ENCODE measurements around the gene SF3A1.

SF3A1 gene

DNA sequence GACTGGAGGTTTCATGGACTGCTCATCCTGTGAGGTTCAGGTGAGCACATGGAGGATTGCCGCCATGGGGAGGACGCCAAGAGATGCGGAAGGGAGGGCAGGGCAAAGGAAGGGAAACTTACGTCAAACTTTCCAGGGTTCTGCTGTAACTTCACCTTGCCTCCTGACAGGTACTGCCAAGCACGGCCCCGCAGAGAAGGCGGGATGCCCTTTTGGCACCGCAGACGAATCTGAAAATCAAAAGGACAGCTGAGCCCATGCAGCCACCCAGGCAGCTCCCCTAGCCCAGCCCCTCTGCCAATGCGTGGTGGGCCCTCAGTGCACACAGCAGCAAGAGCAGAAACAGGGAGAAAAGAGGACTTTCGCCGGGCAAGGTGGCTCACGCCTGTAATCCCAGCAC, 57.4 kb downstream of the SF3A1 start:
- DNase-seq, result no peak

DNA sequence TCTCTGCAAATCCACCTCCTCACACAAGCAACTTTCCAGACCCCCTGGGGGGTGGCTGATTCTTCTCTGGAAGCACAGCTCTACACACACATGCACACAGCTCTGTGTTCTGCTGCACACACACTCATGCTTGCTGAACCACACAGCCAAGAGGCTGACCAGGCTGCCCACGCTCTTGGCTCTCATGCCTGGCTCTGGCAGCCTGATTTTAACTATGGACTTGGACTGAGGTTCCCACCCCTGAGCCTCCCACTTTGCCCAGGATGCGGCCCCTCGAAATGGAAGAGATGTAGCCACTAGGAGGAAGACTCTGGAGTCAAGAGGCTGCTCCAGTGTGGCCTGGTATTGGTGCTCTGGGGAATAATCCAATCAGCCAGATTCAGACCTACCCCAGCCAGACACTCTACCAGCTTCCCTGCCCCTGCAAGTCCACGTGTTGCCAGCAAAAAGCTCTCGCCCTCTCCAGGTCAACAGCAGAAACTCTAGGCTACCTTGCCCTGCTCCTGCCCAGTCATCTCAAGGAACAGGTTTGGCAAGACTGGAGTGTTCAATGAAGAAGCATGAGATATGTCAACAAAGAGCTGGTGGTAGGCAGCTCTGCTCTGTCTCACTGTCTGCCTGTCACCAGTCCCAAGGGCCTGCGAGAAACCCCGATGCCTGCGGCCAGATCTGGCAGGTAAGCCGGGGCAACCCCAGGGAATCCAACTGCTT, 58.5 kb downstream of the SF3A1 start:
- no peak for DNase-seq

DNA sequence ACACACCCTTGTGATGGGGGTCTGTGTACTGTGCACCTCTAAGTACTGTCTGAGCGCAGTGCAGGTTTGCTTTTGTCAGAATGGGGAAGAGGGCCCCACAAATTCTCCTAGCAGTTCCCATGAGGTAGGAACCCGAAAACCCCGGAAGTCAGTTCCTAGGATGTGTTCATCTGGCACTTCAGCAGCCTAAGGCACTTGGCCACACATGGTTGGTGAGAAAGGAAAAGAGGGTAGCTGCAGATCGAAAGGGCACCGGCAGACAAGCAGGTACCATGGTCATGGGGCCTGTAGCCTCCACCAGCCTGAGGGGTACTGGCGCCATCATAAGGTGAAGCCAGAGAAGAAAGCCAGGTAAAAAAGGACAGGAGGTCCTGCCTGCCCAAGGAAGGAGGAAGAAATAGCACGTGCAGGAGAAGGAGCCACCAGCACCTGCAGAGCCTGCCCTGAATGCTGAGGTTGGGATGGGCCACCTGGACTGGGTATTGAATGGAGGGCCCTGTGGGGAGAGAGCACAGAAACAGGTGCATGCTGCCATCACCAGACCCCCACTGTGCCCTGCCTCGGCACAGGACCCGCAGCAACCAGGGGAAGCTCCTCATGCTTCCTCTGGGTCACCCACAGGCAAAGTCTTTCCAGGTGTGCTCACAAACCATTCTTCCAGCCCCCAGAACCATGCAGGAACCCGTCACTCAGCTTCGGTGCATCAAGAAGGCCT, 59.3 kb downstream of the SF3A1 start:
- DNase-seq, result no peak

DNA sequence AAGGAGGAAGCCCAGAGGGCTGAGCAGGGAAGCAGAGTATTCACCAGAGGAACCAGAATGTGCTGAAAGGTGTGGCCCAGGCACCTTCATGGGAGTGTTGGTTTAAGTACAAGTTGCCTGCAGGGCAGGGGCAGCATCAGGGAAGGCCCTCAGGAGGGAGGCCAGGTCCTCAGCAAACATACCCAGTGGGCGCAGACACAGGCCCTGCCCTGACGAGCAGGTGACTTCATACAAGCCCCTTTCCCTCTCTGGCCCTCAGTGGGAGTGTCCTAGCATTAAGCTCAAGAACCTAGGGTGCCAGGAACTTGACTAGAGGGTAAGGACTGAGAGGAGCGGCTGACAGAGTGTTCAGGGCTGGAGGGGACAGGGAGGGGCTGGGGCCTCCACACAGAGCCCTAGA, 59.9 kb downstream of the SF3A1 start:
- no peak for DNase-seq

DNA sequence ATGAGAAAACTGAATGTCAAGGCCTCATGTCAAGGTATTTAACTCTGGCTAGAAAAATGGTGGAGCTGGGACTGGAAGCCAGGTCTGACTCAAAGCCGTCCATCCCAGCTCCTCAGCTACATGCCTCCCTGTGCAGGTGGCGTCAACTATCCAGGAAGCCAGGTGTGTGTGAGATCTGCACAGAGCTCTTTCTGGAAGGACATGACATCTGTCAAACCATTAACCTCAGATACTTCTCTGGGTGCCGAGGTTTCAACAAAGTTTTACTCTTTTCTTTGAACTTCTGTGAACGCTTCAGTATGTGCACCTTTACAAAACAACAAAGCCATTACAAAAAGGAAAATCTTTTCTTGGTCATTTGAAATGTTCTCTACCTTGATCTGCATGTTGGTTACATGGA, 60.4 kb downstream of the SF3A1 start:
- no peak for DNase-seq

DNA sequence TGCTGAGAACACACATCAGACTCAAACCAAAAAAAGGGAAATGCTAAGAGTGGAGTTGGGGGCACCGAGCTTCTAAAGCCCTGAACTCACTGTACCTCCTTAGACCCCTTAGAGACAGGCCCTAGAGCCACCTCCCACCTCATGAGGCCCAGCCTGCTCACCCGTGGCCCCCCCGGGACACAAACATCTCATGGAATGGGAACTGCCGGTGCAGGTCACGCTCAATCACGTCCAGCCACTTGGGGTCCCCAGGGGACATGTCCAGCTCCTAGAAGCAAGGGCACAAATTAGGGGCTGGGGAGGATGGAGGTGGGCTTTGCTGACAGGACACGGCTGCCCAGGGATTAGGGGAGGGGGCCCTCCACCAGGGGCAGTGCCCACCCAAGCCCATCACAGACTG, 61.1 kb downstream of the SF3A1 start:
- no peak for DNase-seq

DNA sequence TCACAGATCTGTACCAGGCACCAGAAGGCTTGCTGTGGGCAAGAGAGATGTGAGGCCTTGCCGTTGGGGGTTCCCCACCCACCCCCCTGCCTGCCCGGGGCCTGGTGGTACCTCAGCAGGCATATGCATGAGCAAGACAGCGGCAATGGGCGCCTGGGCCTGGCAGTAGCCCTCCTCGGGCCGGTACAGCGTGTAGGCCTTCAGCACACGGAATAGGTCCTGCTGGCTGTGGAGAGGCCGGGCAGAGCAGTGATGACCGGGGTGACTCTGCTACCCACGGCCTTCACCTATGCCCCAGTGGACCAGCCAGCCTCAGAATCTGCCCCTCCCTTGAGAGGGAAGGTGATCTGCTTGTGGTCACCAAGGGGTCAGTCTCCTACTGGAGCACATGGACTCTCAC, 61.9 kb downstream of the SF3A1 start:
- DNase-seq, result no peak

DNA sequence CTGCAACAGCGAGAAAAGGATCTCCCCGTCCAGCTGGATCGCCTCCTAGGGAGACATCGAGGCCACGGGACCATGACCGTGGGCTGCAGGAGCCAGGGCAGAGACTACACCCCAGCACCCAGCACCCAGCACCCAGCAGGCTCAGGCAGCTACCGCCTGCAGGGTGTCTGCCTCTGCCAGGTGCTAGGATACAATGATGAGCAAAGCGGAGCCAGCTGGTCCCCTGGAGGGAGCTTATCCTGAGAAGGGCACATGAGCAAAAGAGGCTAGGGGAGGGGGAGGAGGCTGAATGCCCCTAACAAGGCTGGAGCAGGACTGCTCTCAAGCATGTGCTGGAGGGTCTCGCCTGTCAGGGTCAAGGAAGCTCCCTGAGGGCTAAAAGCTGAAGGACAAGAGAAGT, 62.6 kb downstream of the SF3A1 start:
- DNase-seq, result no peak

DNA sequence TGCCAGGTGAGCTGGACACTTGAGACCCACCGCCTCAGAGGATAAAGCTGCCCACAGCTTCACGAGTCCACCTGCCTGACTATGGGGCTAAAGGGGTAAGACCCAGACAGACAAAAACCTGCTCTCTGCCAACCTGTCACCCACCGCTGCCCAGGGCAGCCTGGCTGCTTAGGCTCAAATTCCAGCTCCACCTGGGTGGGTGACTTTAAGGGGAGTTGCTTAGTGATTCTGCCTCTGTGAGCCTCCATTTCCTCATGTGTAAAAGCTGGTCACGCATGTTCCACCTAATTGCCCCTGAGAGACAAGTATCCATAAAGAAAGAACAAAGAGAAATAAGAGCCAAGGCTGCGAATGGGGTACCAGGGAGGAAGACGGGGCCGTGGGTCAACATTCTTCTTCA, 63.7 kb downstream of the SF3A1 start:
- no peak for DNase-seq

DNA sequence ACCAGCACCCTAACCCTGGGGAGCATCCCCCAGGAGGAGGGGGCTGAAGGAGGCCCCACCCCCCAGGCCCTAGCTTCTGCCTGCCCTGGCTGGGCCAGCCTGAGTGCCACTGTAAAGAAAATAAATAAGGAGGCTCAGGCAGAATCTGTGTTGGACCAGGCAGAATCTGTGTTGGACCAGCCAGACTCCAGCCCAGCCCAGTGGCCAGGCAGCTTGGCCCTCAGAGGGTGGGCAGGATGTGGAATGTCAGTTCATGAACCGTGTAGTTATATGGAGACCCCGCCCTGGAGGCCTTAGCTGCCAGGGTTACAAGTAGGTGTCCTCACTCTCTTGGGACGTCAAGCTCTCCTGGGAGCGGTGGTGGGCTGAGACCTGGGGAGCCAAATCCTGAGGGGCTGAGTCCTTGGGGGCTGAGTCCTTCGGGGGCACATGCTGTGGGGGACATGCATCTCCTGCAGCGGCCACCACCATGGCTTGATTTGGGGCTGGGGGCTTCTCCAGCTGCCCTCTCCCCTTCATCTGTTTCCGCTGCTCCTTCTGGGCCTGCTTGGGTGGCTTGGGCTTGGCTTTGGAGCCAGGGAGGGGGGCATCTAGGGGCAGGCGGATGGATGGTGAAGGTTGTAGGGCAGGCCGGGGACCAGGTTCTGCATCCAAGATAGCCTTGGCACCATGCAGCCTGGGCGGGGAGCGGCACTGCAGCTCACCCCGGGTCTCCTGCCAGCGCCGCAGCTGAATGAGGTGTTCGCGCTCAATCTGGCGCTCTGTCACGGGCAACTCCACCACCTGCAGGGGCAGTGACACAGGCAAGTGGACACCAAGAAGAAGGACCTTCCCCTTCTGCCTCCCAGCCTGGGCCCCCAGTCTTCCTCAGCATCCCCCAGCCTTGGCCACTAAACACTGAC, 64.4 kb downstream of the SF3A1 start:
- no peak for DNase-seq

DNA sequence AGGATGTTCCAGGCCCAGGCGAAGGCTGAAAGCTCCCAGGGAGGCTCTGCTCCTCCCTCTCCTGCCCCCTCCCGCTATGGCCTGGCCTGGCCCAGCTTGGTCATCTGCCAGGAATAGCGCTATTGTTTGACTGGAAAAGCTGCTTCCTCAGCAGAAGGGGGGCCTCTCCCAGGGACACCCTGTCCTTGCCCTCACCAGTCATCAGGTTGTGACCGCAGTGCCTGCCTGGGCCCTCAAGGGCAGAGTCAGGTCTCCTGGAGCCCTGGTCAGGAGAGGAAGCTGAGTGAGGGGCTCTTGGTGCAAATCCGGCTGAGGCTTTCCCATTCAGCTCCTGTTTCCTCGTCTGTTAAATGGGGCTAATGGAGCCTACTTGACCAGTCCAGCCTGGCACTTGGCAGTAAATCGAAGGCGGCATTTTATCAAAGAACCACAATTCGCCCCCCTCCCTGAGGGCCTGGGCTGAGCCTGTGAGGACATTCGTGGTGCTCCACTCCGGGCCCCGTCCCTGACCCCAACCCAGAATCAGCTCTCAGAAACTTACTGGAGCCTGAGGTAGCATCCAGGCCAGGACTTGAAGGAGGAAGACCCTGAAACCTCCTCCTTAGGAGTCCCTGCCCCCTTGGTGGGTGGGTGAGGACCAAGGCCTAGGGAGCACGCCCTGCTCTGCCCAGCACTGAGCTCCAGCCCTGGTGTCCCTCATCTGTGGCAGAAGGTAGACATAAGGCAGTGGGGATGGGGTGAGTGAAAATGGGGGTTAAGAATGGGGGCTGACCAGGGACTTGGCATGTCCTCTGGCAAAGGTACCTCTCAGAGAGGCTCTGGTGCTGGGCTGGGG, 65.4 kb downstream of the SF3A1 start:
- DNase-seq, result no peak

DNA sequence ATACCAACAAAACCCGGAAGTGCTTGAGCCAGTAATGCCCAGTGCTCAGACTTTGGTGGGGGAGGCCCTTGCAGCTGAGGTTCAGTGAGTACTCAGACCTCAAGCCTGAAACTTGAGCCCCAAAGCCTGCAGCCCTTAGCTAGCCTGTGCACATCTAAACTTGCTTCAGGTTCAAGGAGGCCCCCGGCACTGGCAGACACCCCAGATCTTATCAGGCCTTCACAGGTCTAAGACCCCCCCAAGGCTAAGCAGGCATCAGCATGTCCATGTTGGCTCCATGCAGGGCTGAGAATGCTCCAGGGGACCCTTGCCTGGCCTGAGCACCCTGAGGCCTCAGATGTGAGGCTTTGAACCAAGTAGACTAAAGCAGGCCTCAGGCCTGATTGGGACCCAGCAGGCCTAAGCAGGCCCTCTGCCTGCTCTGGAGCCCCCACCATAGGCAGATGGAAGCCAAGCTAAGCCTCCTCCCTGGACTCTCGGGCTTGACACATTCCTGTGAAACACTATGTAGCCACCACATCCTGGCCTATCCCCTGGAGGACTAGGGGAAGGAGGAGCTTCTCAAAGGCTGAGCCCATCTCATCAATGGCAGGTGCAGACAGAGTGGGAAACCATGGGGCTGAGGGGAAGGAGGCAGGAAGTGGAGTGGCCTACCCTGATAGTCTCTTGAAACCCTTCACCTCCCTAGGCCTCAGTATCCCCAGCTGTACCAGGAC, 66.2 kb downstream of the SF3A1 start:
- DNase-seq, result no peak

DNA sequence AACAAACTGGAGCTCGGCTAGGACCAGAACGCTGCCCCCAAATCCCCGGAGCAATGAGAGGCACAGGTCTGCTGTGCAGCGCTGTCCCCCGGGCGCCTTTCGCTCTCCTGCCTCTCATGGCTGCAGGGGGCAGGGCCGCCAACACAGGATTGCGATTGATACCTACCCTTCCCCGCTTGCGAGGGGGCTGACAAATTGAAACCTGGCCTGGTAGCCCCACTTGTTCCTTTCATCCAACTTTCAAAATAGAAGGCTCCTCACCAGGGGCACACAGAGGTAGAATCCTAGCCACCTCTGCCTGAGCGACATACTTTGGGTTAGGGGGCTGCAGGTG, 66.7 kb downstream of the SF3A1 start:
- no peak for DNase-seq

DNA sequence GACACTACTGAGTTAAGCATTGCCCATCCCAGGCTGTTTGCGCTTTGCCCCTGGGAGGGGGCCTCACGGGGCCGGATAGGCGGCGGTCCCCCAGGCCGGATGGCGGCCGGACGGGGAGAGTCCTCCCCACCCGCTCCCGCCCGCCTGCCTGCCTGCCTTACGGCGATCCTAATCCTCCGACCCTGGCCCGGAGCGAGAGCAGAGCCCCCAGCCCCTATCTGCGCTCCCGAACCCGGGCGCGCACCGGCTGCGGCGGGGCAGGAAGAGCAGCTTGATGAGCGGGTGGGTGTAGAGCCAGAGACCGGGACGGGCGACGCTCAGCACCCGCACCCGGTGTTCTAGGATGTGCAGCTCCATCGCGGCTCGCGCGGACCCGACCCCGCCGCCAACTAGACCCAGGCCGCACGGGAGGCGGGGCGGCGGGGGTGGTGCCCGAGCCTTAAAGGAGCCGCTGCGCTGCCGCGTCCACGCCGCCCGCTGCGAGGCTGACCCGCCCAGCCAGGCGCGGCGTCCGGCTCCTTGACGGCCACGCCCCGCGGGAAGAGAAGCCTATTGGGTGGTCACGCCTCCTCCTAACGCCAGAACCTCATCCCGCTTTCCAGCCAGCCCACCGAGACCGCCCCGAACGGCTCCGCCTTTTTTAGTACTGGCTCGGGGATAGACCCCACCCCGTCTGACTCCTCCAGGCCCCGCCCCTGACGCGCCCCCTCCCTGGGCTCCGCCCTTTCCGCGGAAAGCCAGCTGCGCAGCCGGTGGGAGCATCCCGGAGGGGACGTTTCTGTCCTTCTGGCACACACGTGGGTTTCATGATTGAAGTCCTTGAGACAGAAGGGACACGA, 67.3 kb downstream of the SF3A1 start, which contains the start of gene CASTOR1:
CASTOR1 (minus strand) TSS at position 365 of the 839 bp plus-strand sequence; CDS start at position 357, 8 bp downstream.
- DNase-seq, result peak; percentile 72 to 93

DNA sequence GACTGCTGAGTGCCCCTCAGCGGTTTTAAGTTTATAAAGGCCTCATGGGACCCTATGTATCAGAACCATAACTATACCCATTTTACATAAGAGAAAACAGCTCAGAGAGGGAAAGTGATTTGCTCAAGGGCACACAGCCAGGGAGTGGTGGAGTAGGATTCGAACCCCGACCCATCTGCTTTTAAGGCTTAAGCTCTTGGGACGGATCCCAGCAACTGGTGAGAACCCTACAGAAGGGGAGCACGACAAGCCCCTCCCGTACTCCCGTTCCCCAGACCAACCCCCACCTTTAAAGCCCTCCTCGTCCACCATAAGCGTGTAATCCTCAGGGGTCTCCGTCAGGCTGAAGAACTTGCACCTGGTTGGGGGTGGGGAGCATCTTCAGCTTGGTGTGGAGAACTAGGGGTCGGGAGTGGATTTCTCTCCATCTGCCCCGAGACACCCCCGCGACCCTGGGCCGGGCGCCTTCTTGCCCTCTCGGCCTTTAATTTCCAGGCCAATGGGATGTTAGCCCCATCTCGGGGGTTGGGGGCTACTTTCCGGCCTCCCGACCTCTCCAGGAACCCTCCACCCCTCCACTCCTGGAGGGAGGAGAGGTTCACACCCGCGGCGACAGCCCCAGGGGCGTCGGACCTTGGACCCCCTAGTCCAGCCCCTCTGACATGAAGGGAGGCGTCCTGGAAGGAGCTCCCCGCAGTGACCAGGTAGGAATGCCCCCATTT, 68.1 kb downstream of the SF3A1 start:
- DNase-seq, result no peak

DNA sequence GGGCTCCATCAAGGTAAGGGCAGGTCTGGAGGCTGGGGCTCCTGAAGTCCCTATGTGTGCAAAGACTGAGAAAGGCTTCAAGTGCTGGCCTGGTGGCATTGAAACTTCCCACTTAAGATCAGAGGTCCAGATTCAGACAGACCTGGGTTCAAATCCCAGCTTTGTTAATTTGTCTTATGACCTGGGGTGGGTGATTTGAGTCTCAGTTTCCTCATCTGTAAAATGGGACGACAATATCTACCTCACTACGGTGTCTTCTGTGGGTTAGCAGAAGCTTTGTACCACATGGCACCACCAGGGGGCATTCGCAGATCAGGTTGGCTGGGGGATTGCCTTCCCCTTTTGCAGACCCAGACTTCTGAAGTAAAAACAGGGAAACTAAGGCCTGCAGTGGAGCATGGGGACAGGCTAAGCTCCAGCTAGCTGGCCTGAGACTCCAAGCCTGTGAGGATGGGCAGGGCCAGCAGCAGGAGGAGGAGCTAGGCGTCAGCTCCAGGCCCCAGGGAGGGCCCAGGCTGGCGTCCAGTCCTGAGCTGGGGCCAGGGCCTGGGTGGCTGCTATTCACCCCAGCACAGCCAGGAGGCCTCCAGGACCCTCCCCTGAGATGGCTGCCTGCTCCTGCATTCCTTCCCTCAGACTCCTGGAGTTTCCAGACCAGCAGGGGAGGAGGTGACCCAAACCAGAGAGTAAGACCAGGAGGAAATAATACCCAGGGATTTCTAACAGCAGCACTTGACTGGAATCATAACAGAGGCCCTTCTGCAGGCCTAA, 68.9 kb downstream of the SF3A1 start:
- DNase-seq, result peak; percentile 48 to 63

DNA sequence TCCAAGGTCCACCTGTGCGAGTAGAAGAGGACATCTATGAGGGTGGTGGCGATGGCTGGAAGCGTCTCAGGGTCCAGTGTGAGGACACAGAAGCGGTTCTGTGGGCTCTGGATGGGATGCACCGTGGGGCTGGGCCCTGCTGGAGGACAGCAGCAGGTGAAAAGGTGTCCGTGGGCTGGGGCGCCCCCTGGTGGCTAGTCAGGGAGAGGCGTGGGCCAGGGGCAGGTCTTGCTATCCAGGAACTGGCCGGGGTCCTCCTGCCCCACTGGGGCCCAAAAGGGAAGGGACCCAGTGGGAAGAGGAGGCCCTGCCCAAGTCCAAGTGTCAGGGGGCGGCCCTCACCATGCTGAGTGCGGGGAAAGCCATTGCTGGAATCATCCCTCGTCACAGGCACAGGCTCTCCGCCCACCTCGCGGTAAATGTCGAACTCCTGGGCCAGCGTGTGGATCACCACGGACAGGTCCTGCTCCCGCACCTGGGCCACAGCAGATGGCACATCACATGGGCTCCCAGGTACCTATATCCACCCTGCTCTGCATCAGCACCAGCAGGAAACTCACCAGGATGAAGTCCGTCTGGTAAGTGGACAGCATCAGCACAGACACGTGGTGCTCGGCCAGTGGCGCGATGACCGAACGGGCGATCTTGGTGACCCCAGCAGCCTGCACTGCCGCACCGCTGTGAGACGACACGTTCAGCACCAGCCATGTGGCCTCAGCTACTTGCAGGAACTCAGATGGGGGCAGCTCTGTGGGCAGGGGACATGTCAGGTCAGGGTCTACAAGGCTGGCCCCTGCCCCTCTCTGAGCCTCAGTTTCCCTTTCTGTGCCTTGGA, 69.7 kb downstream of the SF3A1 start:
- DNase-seq, result peak; percentile 45 to 60

DNA sequence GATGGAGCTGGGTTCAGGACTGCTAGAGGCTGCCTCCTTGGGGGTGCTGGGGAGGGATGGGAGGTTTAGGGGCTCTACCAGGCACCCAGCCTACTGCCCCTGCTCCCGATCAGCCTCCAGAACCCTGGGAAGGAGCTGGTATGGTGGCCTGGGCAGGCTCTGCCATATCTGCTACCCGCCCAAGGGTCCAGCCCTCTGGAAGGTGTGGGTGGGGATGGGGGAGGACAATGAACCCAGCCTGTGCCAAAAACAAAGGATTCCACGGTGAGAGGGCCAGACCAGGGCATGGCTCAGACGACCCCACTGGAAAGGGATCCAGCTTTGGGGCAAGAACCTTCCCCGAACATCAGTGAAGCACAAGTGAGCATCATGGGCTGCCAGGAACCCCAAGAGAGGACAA, 70.4 kb downstream of the SF3A1 start:
- no peak for DNase-seq

DNA sequence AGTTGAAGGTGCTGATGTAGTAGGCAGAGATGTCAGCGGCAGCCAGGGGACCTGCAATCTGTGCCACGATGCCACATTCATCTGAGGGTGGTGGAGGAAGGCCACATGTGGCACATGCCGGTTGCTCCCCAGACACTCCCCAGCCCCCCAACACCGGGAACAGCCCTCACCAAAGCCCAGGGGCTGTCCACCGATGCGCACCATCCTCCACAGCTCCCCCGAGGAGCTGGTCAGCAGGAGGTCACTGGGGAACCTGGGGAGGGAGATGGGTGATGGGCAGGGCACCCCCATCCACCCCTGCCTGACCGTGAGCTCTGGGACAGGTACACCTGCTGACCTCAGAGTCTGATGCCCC, 70.9 kb downstream of the SF3A1 start:
- DNase-seq, result no peak
